NCI-H2029 treated with DMSO at 0.1 percent for 48 hours (cell line): ENCODE results near the gene PSME3IP1.

ENCODE experiments used
- DNase-seq: peaks from one replicate; lab custom pipeline; 2025; lab: John Stamatoyannopoulos, UW

PSME3IP1 gene

GRCh38 chr16:57143149-57143921 is 42.5 kb downstream of the PSME3IP1 start:
- DNase-seq, result no peak

- DNase-seq, result no peak
Measured at GRCh38 chr16:57141822-57142631, 43.8 kb downstream of the PSME3IP1 start.

DNA sequence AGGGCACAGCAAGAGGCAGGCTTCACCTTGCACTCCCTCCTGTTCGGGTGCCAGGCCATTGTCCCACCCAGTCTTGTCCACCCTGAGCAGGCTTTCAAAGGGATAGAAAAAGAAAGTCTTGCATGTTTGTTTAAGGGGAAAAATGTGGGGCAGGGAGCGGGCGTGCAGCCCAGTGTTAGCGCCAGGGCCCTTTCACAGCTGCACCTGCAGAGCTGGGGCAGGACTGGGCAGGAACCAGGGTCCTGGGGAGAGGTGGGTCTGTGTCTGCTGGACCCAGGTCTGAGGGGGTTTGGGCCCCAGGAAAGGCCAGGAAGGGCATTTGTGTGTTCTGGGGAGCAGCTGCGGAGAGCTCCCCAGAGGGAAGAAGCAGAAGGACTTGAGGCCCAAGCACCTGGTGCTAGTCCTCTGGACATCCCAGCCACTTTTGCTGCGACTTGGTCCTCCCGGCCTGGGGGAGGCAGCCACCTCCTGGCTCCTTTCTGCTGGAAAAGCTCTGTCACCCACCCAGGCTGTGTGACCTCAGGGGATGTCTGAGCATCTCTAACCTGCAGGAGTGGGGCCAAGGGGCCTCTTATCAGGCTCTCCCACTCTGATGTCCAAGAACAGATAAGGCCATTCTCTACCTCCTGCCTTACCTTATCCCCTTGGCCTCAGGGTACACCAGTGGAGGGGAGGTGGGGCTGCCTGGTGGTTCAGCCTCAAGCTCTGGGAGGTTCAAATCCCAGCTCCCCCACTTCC is 44.7 kb downstream of the PSME3IP1 start:
- DNase-seq, result no peak

- DNase-seq, result no peak
Measured at GRCh38 chr16:57138281-57138935, 47.4 kb downstream of the PSME3IP1 start.

- no peak for DNase-seq
Measured at GRCh38 chr16:57137566-57138273, 48.1 kb downstream of the PSME3IP1 start.

DNA sequence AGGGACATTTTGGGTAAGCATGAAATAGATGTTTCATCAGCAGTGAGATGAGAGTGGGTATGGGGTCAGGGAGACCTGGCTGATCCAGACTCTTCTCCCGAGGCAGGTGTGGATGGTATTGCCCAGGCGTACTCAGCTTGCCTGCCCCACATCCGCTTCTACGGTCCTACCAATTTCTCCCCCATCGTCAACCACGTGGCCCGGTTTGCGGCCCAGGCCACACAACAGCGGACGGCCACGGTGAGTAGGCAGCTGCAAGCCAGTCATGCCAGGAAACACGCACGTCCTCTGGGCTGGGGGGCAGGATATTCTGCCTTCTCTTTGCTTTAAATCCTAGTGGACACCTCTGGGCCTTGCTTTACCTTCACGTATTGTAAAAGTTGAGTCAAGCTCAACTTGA is 48.8 kb downstream of the PSME3IP1 start:
- no peak for DNase-seq

DNA sequence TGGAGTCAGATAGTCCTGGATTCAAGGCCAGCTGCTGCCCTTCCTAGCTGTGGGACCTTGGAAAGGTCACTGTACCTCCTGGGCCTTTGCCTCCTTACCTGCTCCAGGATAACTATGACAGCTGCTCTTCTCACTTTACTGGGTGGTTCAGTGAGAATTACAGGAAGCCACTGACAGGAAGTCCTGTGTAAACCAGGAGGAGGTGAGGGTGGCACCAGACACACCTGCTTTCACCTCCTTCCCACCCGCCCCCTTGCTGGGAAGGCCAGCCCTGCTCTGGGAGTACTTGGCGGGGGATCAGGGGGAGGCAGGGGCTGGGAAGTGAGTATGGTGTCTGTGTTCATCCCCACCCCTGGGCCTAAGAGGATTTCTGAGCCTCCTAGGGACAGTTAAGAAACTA is 50.9 kb downstream of the PSME3IP1 start:
- no peak for DNase-seq

GRCh38 chr16:57133886-57134285 is 52.0 kb downstream of the PSME3IP1 start:
- no peak for DNase-seq

DNA sequence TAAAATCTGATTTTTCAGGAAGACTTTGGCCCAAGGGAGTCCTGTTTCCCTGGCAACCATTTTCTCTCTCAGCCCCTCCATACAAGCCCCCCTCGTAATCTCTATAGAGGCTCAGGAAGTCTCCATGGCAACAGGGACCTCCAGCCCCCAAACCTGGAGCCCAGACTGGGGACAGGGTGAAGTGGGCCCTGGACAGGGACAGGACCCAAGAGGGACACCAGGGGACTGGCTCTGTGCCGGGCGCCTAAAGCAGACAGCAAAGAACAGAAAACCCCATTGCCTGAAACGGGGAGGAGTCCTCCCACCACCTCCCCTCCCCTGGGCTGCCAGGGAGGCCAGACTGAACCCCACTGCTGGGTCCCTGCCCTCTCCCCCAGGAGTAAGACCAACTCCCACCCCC is 52.8 kb downstream of the PSME3IP1 start:
- no peak for DNase-seq

- DNase-seq, result no peak
Measured at GRCh38 chr16:57132470-57132869, 53.4 kb downstream of the PSME3IP1 start.

- no peak for DNase-seq
Measured at GRCh38 chr16:57131351-57131970, 54.4 kb downstream of the PSME3IP1 start.

- no peak for DNase-seq
Measured at GRCh38 chr16:57130950-57131321, 54.9 kb downstream of the PSME3IP1 start.

DNA sequence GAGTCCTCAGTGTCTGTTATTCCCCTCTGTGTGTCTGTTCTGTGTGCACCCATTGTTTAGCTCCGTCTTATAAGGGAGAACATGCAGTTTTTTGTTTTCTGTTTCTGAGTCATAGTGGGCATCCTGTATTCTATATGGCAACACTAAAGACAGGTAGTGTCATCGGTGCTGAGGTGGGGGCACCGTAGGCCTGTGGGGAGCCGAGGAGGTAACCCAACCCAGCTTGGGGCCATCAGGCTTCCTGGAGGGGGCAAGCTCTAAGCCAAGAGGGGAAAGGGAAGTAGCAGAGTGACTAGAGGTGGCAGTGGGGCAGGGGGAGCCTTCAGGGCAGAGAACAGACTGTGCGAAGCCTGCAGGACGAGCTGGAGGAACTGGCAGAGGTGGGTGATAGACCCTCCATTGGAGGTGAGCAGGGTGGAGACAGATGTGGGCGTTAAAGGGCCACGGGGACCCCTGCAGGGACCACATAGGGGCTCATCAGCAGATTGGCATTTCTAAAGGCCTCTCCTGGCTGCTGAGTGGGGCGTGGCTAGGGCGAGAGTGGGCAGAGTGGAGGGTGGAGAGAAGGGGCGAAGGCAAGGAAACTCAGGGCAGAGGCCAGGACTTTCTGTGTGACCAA is 57.0 kb downstream of the PSME3IP1 start:
- no peak for DNase-seq

GRCh38 chr16:57127836-57128235 is 58.0 kb downstream of the PSME3IP1 start:
- no peak for DNase-seq

DNA sequence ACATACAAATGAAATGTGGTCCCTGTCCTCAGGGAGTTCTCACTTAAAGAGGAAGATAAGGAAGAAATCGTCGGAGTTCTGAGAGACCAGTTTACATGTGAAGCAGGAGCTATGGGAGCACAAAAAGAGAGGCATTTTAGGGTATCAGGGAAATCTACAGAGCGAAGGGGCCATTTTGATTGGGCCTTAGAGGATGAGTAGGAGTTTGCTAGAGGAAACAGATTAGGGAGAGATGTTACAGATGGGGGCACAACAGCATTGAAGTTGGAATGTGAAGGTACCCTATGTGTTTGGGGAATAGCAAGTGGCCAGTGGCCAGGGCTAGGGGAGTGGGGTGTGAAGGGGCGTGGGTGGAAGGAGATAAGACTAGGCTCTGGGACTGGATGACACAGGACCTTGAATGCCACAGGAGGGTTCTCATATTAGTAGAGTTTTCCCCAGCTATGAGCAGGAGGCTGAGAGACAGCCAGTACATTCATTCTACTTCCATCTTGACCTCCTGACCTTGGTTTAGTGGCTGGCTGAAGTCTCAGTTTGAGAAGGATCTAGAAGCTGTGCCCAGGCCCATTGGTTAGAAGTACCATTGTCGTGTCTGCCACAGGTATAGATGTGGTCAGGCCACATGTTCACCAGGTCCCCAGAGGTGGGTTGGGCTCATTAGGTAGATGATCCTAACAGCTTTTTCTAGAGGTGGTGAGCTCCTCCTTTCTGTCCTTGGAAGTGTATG is 58.6 kb downstream of the PSME3IP1 start:
- DNase-seq, result no peak

- DNase-seq, result no peak
Measured at GRCh38 chr16:57126411-57126810, 59.4 kb downstream of the PSME3IP1 start.

DNA sequence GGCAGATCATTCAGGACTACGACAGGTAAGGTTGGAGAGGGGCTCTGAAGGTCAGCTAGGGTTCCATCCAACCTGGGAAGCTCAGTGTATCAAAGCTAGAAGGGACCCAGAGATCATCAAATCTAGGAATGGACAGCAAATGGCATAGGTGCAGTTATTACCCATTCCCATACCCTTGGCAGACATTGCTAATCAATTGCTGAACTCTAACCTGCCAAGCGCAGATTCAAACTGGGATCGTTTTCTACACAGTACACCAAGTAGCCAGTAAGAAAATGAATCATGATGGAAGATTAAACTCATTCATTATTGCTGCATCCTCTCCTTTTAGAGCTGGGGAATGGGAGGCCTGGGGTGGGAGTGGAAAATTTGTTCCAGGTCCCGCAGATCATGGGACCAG is 59.9 kb downstream of the PSME3IP1 start:
- DNase-seq, result no peak

DNA sequence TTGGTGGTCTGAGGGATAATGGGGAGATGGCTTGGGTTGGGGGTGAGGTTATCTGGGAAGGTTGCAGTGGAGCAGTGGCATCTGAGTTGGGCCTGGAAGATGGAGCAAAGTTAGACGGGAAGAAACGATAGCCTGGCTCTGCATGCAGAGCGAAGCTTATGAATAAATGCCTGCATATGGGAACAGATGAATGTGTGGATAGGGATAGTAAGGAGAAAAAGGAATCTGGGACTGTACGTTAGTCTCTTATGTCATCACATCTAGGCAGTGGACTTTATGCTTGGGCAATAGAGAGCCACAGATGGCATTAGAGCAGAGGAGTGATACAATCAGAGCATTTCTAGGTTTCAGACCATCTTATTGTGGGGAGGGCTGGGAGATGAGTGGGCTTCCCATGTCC is 60.5 kb downstream of the PSME3IP1 start:
- no peak for DNase-seq

- DNase-seq, result no peak
Measured at GRCh38 chr16:57123974-57124674, 61.7 kb downstream of the PSME3IP1 start.
